K562 (cell line): ENCODE measurements around the gene SEBOX. TPM values are rescaled to one million over a fixed set of nuclear protein-coding genes. Genes with fewer than 3 reads are reported as not detected.

Experiments used
- HIVEP1 ChIP-seq: fragments of 250-450 bp; sonication (Bioruptor Pico); IDR thresholded peaks from 2 replicates; pipeline ENCODE4 v1.4.0; 2020; ENCODE audit warnings: mild to moderate bottlenecking
- HOXB6 ChIP-seq: fragments of 250-450 bp; sonication (Bioruptor Pico); IDR thresholded peaks from 2 replicates; pipeline ENCODE4 v1.5.1; 2022; ENCODE audit warnings: mild to moderate bottlenecking, borderline replicate concordance
- IRF1 ChIP-seq: sonication (generic); formaldehyde crosslinking; IDR thresholded peaks from 2 replicates; pipeline ENCODE4 v1.8.0; 2022; ENCODE audit warnings: missing genetic modification reagents, mild to moderate bottlenecking, borderline replicate concordance
- KAT8 ChIP-seq: fragments of 450-650 bp; IDR thresholded peaks from 2 replicates; pipeline ENCODE4 v1.6.1; 2016; ENCODE audit warnings: low read depth, mild to moderate bottlenecking
- RBM14 ChIP-seq: fragments of 200-400 bp; formaldehyde crosslinking; IDR thresholded peaks from 2 replicates; pipeline ENCODE4 v1.6.1; 2018; ENCODE audit warnings: low read depth, mild to moderate bottlenecking, low read length, moderate library complexity, borderline replicate concordance; ENCODE audit not compliant: insufficient read depth
- REST ChIP-seq, 2 experiments: fragments of 450-650 bp; formaldehyde crosslinking in 1 of 2; IDR thresholded peaks; 2 replicates each; pipeline versions ENCODE4 v1.4.0 to v1.6.1; 2014 to 2020; ENCODE audit warnings: mild to moderate bottlenecking in 2 of 2, borderline replicate concordance in 1 of 2, low read depth in 1 of 2
- TGIF2 ChIP-seq: sonication (generic); formaldehyde crosslinking; IDR thresholded peaks from 2 replicates; pipeline ENCODE4 v1.8.1; 2022; ENCODE audit warnings: mild to moderate bottlenecking, missing genetic modification reagents, moderate library complexity
- ZBTB33 ChIP-seq: sonication (generic); formaldehyde crosslinking; IDR thresholded peaks from 2 replicates; pipeline ENCODE4 v1.8.1; 2023; ENCODE audit warnings: mild to moderate bottlenecking, missing genetic modification reagents
- ZNF133 ChIP-seq: fragments of 250-450 bp; sonication (Bioruptor Pico); IDR thresholded peaks from 2 replicates; pipeline ENCODE4 v1.4.0; 2020; ENCODE audit warnings: mild to moderate bottlenecking
- polyA plus RNA-seq, 8 experiments: library from polyadenylated mRNA; depleted of rRNA in 4 of 8; stranded (reverse) in 5 of 8; unstranded in 3 of 8; fragments of >200 nt; fragmentation: Nextera tagmentation in 2 of 8; fragmentation: Illumina TruSeq in 1 of 8; extraction: Ambion mirVana in 2 of 8; extraction: Trizol in 1 of 8; gene quantifications; 2 replicates each; pipeline versions ENCODE4 v1.2.1 to v1.2.3, GENCODE V29; 2011 to 2014; ENCODE audit warnings: inconsistent platforms in 1 of 8, missing spikeins in 1 of 8
- total RNA-seq, 7 experiments: library from RNA; depleted of rRNA in 6 of 7; stranded (reverse); fragments of >200 nt in 6 of 7; fragmentation: Illumina TruSeq in 2 of 7; extraction: Trizol in 2 of 7; gene quantifications; 2 replicates each; pipeline versions ENCODE4 v1.2.1 to v1.2.3, GENCODE V29; 2011 to 2021; ENCODE audit warnings: low replicate concordance in 1 of 7

The SEBOX gene
- total and polyA plus RNA-seq, 9 of the 15 experiments (the other 6 are each of a cell fraction or from before 2014, with no cell fraction given), result not detected

- TF ChIP-seq REST (IDR thresholded peaks at IDR 0.05; ENCODE audit: borderline replicate concordance) (peak; percentile 44), REST (CRISPR knock-in tag; IDR thresholded peaks at IDR 0.05; ENCODE audit: low read depth) (0 out of 2 replicates have a peak, but pooled peaks have one; percentile 25), HOXB6 (CRISPR knock-in tag) (no peak), TGIF2 (CRISPR knock-in tag) (no peak), ZNF133 (no peak), ZBTB33 (CRISPR knock-in tag) (no peak), RBM14 (no peak), KAT8 (no peak), IRF1 (no peak), HIVEP1 (CRISPR knock-in tag) (0 out of 2 replicates have a peak, but pooled peaks have one; percentile 21)
Observed at GRCh38 chr17:28335201-28335958, 29.6 kb downstream of the SEBOX start, which contains the start of the genes IFT20 and TNFAIP1 (continued).
